Dermis blood vessel endothelial cell (primary cell): Measurements from ENCODE around the gene BTBD9. TPM values are rescaled to one million over a fixed set of nuclear protein-coding genes. Genes with fewer than 3 reads are reported as not detected.
A peak's percentile ranks its signal among the peaks of the same experiment; 100 is the strongest.
"Not testable (repeated sequence)": the region's sequence is repeated elsewhere in the genome, so short reads cannot be mapped to it uniquely, and the experiment has no call there.

ENCODE experiments used
- DNase-seq: peaks from one replicate; pipeline ENCODE4 v3.0.0; 2010
- total RNA-seq: library from RNA; depleted of rRNA; stranded (reverse); fragments of >200 nt; gene quantifications from 2 replicates; pipeline ENCODE4 v1.2.3, GENCODE V29; 2014

BTBD9 gene
- total RNA-seq, 1 donor from 2014 or later, result 12.1 TPM

DNA sequence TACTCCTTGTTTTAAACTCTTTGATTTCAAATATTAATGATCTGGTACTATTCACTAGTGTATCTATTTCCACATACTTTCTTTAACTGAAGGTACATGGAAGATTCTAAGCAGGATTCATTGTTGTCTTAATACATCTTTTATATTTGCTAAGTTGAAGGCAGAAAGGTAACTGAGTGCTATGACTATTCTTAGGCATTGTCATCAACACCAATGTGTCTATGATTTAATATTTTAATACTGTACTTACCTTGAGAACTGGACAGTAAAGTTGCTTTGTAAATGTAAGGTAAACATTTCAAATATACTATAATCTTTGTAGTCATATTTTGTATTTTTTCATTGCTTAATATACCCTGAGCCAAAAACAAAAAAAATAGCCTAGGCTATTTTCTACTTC lies 8.9 kb upstream of the BTBD9 start:
- no peak for DNase-seq

DNA sequence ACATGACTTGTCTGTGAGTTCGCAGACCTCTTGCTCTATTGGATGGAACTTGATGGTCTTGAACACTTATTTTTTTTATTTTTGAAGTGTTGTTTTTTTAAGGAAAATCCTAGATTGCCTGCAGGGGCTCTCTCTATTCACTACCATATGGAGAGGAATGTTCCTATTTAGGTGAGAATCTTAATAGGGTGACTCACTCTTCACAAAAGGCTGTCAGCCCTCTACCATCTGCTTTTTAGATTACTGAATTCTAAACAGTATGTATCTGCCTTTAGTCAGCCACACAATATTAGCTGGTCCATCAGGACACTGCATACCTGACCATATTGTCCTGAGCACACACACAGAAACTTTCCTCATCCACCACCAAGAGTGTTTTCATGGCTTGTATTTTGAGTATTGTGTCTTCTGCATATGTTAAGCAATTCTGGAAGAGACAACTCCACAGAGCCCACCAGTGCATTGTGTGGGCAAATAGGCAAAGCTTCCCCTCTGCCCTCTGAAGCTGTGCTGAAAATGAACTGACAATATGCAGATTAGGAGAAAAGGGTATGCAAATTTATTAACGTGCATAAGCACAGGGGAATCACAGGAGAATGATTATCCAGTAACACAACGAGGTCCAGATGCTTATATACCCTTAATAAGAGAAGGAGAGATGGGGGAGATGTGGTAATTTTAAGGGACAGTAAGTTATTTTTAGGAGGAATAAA lies 6.6 kb upstream of the BTBD9 start:
- DNase-seq, result no peak

DNA sequence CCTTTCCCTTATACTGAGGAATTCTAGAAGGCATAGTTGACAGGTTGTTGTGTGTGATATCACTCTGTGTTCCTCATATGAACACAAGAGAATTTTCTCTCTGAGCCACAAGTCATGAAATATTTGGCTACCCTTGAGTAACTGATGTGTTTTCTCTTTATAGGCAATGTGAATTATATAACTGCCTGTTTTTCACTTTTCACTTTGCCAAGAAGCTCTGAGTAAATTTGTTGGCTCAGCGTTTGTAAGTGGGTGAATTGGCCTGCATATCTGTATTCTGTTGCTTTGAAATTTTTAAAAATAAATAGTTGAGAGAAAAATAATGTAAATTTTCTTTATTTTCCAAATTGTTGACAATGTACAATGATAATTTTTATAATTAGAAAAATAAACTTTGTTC lies 5.2 kb upstream of the BTBD9 start:
- DNase-seq, result no peak

DNA sequence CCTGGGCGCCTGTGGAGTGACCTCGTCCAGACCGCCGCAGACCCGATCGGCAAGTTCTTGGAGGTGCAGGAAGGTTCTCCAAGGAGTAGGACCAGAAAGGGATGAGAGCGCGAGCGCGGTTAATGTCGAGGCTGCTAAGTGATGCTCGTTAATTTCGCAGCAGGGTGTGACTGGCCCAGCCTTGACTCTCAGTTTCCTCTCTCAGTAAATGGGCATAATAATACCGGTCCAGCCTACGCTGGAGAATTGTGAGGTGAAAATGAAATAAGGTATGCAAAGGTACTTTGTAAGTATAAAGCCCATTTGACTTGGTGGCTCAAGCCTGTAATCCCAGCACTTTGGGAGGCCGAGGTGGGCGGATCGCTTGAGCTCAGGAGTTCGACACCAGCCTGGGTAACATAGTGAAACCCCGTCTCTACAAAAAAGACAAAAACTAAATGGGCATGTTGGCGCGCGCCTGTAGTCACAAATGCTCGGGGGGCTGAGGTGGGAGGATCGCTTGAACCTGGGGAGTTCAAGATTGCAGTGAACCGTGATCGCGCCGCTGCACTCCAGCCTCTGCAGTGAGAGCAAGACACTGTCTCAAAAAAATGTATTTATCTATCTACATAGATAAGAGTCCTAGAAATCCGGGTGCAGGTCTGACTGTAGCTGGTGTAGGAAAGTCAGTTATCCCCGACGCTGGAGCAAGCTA lies 634 bp upstream of the BTBD9 start:
- DNase-seq, result peak; percentile 5

DNA sequence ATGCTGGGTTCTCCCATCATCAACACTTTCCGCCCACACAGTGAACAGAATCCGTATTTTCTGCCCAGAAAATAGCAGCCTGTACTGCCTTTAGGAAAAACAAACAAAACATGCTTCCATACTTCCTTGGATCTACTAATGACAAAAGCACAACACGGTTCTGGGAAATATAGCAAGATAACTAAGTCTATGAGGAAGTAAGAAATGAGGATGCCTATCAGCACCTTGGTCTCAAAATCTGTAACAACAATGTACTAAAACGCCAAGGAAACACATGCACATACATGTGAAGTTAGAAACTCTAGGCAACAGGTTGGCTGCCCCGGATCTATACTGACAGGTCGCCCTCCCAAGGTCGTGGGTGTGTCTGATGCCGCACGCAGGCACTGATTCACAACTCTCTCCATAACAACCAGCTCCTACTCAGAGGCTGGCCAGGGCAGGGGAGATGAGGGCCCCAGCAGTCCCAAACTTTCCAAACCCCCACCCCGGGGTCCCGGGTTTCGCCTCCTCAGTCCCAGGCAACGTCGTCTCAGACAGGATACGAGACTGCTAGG lies 710 bp downstream of the BTBD9 start:
- DNase-seq, result peak; percentile 47

DNA sequence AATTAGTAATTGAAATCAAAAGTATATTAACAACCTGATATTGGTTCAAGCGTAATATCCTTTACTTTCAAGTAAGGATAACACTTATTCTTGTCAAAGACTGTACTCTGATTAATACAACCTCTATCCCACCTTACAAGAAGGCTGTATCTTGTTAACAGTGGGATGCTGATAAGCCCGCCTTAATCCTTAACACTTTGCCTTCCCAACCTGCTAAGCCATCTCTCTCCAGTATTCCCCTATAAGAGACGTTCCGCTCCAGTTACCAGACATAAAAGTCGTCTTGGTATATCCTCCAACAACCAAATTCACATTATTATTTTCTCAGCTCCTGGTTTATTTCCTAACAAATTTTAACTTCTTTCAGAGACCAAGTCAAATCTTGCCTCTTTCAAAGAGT lies 2.0 kb downstream of the BTBD9 start:
- no peak for DNase-seq

DNA sequence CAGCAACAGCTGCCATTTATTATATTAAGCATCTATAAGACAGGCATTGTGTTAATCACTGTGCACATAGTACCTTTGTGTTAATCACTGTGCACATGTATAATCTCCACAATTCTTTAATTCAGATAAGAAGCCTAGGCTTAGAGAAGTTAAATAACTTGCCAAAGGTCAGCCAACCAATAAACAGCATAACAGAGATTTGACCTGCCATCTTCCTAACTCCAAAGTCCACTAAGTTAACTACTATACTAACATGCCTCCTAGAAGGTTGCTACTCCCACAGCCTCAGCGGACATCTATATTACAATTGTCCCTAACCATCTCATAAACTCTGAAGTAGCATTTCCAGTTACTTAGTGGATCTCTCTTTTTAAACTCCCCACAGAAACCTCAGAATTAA lies 3.7 kb downstream of the BTBD9 start:
- no peak for DNase-seq

DNA sequence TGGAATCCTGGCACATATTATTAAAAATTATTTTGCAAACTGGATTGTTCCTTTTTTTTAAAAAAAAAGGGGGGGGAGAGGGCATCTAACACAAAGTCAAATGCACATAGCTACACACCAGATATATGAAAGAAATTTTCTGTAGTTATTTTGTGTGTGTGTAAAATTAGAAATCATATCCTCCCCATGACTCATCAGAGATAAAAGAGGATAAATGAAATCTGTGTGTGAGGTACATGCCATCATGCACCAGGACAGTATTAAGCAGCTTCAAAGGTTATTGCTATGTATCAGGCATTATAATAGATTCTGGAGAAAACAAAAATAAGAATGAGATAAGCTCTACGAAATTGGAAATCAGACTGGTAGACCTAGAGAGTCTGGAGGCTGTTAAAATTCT lies 5.2 kb downstream of the BTBD9 start:
- DNase-seq, result no peak

DNA sequence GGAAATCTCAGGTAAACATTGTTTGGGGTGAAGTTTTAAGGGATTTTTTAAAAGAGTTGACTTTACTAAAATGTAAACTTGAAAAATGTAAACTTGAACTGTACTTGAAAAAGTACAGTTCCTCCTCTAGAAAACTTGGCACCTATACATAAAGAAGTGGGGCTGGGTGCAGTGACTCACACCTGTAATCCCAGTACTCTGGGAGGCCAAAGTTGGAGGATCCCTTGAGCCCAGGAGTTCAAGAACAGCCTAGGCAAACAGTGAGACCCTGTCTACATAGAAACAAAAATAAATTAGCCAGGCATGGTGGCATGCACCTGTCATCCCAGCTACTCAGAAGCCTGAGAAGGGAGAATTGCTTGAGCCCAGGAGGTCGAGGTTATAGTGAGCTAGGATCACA lies 7.2 kb downstream of the BTBD9 start:
- no peak for DNase-seq

DNA sequence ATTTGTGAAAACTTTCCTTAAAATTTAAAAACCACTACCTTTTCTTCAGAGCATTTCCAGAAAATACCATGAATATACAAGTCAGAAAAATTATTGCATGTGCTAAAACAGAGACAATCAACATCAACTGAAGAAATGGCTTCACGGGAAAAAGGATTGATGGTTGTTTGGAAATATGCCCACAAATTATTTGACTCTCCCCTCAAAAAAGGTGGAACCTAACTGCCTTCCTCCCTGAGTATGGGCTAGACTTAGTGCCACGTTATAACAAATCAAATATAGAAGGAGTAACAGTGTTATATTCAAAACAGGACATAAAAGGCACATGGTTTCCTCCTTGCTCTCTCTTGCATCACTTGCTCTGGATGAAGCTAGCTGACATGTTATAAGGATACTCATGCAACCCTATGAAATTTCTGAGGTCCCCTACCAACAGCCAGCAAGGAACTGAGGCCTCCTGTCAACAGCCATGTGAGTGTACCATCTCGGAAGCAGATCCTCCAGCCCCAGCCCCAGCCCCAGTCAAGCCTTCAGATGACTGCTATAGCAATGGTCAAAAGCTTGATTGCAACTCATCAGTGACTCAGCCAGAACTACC lies 8.4 kb downstream of the BTBD9 start:
- DNase-seq, result no peak

DNA sequence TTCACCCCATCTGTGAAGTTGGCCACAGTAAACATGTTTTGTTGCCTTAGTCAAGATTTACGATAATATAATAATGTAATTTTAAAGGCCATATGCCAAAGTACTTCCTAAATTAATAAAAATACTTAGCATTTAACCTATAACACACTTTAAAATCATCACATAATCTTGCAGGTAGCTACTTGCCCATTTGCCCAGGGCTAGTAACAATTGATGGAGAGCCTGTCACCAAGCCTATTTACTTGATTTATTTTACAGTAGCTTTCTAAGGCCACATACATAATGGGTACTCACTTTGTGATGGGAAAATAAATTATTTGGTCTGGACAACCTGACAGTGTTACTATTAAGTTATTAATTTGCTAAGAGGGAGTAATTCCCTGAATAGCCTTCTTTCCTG lies 14.5 kb downstream of the BTBD9 start:
- DNase-seq, result no peak

DNA sequence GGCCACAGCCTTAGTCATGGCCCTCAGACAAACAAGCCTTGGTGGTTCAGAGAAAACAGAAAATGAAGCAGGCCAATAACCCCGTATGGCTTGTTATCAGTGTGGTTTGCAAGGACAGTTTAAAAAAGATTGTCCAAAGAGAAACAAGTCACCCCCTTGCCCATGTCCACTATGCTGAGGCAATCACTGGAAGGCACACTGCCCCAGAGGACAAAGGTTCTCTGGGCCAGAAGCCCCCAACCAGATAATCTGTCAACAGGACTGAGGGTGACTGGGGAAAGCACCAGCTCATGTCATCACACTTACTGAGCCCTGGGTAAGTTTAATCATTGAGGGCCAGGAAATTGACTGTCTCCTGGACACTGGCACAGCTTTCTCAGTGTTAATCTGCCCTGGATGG lies 20.4 kb downstream of the BTBD9 start:
- DNase-seq, result not testable (repeated sequence)

DNA sequence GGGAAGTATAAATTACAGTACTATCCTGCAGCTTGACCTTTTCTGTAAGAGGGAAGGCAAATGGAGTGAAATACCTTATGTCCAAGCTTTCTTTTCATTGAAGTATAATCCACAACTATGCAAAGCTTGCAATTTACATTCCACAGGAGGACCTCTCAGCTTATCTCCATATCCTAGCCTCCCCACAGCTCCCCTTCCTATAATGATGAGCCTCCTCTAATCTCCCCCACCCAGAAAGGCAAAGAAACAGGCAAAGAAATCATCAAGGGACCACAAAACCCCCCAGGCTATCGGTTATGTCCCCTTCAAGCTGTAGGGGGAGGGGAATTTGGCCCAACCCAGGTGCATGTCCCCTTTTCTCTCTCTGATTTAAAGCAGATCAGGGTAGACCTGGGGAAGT lies 21.4 kb downstream of the BTBD9 start:
- DNase-seq, result not testable (repeated sequence)

DNA sequence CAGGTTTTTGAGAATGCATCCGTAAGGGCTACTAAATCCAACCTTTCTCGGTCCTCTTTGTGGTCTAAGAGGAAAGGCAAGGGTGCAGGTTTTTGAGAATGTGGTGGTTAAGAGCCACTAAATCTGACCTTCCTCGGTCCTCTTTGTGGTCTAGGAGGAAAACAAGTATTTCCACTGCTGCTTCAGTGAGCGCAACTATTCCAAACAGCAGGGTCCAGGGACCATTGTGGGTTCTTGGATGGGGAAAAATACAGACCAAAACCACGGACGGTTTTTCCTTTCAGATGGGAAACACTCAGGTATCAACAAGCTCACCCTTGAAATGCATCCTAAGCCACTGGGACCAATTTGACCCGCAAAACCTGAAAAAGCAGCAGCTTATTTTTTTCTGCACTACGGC lies 21.9 kb downstream of the BTBD9 start:
- no peak for DNase-seq

DNA sequence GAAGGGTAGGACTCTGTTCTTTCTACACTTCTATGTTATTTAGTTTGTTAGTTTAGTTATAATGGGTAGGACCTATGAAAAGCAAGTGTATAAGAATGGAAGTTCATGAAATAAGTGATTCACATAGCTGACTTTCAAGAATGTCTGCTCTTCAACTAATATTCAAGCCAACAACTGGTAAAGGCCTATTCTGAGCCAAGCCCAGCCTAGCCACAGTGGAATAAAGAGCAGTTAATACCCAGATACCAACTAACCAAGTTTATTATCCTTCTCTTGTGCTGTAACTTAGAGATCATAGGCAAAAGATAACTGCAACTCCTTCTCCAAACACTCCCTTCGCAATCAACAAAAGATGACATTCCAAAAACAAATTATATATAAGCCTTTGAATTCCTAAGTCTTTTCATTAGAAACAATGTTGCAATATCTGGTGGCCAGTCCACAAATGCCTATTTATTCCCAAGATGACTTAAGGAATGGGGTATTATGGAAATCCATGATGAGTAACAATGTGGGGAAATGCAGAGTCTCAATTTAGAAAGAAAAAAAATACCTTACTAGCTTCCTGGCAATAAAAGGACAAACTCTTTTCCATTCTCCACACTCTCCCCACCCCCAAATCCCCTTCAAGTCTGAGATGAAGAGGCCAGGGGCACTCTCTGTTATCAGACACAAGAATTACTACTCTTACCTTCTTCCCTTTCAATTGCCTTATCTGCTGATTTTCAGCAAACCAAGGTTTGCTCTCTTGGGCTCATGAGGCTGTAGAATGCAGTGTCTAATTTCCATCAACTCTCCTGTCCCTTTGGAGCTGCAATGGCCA lies 27.4 kb downstream of the BTBD9 start:
- DNase-seq, result no peak

DNA sequence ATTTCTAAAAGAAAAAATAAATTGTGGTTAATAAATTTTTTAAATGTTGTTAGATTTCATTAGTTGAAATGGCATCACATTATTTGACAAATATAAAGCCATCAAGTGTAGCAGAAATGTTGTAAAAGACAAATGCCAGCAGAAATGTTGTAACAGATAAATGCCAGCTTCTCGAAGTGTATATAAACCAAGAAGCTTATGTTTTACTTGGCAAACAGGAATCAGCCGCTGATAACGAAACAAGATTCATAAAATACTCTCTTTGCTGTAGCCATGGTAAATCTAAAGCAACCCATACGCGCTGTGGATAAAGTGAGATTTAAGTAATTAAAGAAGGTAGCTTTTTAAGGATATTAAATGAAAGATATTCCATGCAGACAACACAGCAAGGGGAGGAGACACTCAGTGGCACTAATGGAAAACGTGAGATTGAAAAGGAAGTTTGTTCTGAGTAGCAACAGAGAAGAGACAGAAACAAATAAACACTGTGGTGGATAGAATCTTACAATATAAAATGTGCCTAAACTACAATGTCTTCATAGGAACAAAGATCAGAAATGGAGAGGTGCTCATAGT lies 29.6 kb downstream of the BTBD9 start:
- no peak for DNase-seq

DNA sequence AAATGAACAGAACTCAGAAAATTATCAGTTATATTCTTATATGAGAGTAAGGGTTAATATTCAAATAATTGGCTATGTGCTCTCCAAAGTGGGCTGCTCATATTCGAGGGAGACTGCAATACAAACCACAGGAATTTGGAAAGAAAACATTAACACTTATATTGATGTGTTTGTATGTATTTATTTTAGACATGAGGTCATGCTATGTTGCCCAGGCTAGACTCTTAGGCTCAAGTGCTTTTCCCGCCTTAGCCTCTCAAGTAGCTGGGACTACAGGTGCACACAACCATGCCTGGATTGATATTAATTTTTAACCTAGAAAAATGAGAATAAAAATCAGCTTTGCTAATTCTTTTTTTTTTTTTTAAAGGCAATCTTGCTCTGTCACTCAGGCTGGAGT lies 35.0 kb downstream of the BTBD9 start:
- no peak for DNase-seq

DNA sequence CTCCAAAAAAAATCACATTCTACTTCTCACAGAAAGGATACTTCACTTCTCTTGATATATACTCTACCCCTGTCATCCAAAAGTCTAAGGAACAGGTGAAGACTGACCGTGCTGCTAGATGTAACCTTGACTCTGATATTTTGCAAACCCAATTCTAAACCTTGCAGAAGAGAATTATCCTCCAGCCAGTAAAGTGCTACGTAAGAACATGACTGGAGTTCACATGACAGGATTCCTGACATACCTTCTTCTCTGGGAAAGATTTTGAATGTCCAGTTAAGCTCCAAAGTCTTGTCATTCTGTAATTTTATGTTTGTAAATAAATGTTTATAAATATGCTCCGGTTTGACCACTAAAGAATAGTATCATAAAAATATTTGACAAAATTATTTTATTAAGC lies 35.8 kb downstream of the BTBD9 start:
- DNase-seq, result no peak

DNA sequence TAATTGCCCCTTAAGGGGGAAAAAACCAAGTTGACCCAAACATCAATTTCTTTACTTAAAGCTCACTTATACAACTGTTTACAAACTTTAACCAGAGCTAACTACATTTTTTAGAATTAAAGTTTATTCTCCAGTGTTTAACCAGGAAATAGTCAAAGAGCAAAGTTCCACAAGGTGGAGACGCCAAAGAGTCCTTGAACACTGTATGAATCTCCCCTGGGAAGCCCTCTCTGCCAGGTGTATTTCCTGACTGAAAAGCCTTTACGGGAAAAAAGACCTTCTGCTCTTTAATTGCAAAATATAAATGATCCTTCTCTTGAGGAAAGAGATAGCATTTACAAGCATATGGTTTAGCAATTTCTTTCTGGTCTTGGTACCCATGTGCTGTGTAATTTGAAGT lies 36.2 kb downstream of the BTBD9 start:
- DNase-seq, result no peak

DNA sequence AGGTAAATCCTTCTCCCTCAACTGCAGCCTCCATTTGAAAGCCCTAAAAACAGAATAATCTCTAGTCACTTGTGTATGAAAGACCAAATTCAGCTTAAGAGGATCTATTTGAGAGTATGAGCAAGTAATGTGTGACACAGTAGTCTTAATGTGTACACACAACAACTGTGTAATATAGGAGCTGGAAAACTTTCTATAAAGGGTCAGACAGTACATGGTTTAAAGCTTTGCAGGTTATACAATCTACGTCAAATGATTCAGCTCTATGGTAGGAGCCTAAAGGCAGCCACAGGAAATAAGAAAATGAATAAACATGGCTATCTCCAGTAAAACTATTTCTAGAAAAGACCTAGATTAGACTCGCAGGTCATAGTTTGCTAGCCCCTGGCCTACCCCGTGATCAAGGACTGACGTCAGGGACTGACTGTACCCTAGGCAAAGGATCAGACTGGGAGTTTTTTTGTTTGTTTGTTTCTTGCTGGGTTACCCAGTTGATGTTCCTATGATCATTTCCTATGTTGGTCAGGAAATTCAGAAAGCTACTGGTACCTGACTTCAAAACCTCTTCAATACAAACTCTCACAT lies 39.7 kb downstream of the BTBD9 start:
- peak; percentile 12 for DNase-seq

DNA sequence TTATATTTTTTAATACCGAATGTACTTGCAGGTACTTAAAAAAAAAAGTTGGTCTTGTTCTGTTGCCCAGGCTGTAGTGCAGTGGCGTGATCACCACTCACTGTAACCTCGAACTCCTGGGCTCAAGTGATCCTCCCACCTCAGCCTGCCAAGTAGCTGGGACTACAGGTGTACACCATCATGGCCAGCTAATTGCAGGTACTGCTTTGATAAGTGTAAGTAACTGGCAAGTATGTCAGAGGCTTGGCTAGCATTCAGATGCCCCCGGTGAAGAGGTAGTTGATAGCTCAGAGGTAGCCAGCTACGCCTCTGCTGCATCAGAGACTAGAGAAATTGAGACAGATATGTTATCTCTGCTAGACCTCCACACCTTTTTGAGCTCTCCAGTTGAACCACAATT lies 40.5 kb downstream of the BTBD9 start:
- no peak for DNase-seq

DNA sequence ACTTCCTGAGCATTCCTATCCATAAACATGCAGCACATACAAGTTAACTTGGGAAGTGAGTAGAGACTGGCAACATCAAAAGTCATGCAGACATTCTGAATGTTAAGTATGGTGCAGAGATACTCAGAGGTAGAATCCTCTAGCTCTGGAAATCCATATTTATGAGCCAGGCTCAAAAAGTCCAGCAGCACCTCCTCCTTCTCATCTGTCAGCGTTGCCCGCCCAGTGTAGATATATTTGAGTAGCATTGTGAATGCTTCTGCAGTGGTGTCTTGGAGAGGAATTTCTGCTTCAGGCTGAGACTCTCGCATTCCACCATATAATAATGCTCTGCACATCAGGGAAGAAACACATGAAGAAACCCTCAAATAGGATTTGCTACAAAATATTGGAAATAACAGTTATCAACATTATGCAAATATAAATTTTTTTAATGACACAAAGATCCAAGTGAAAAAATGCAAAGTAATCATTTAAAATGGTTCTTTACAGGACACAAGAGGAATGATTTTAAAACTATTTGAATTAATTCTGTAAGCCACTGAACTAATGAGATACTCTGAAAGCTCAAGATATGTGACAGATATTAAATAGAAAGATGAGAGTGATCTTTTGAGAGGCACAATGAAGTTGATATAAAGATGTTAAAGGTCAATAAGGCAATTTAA lies 45.6 kb downstream of the BTBD9 start:
- no peak for DNase-seq
